ENCODE results near the gene EXOG. TPM values are rescaled to one million over a fixed set of nuclear protein-coding genes. Genes with fewer than 3 reads are reported as not detected.

The EXOG gene
- total RNA-seq, 1 experiment from 2014 or later, result 8.3 TPM

DNA sequence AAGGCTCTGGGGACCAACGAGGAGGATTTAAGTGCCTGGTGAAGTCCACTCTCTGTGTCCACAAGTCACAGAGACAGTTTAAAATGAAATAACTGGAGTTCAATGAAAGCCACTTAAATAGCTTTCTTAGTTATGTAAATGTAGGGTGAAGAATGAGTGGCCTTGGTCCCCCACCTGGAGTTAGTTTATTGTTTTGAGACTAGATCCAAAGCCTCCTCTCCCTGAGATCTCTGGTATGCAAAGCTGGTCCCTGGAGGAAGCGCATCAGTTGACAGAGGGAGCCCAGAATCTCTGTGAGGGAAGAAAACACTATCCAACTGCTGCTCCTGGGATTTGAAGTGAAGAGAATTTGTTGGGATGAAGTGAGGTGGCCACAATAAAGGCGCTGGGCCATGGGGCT, 40.5 kb downstream of the EXOG start:
- Histone ChIP-seq H3K4me3 (replicated peaks in 1 of 2; ENCODE audit: low read depth in 1 of 2, low read length in 2 of 2) (no peak overlapping the region), H3K9ac (ENCODE audit: low read length) (no peak overlapping the region), H3K27ac (ENCODE audit: low read depth, low read length) (no peak overlapping the region), H3K79me2 (ENCODE audit: insufficient read depth, low read length) (peaks cover 4% of the 10 kb centered on the region; the same call in 1 of the 2 replicates), H3K36me3 (ENCODE audit: control insufficient read depth in 1 of 2, insufficient read depth in 2 of 2, low read length in 2 of 2) (no peaks in the 10 kb centered on the region), H3K9me3 (ENCODE audit: control insufficient read depth in 1 of 2, insufficient read depth in 1 of 2, low read depth in 1 of 2, low read length in 2 of 2) (no peaks in the 10 kb centered on the region), H3K4me1 (ENCODE audit: control insufficient read depth in 1 of 2, insufficient read depth in 2 of 2, low read length in 2 of 2) (no peaks in the 10 kb centered on the region), H3K4me2 (ENCODE audit: low read length) (no peak overlapping the region), H2AFZ (ENCODE audit: low read depth, low read length, poor library complexity, severe bottlenecking) (no peak overlapping the region), H4K20me1 (ENCODE audit: insufficient read depth) (no peaks in the 10 kb centered on the region), H3K9me2 (ENCODE audit: insufficient read depth) (no peaks in the 10 kb centered on the region), H3K27me3 (ENCODE audit: insufficient read depth, low read length) (no peaks in the 10 kb centered on the region)
- no peak for DNase-seq (ENCODE audit: low read depth, low spot score)
- CTCF ChIA-PET, result interaction anchor here (2.7 kb wide), 1 partner anchor 15 kb away, joined by 8 read pairs; no protein-coding TSS in a partner anchor
- TF ChIP-seq, protein P1, sequence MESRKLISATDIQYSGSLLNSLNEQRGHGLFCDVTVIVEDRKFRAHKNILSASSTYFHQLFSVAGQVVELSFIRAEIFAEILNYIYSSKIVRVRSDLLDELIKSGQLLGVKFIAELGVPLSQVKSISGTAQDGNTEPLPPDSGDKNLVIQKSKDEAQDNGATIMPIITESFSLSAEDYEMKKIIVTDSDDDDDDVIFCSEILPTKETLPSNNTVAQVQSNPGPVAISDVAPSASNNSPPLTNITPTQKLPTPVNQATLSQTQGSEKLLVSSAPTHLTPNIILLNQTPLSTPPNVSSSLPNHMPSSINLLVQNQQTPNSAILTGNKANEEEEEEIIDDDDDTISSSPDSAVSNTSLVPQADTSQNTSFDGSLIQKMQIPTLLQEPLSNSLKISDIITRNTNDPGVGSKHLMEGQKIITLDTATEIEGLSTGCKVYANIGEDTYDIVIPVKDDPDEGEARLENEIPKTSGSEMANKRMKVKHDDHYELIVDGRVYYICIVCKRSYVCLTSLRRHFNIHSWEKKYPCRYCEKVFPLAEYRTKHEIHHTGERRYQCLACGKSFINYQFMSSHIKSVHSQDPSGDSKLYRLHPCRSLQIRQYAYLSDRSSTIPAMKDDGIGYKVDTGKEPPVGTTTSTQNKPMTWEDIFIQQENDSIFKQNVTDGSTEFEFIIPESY (IDR thresholded peaks at IDR 0.05; ENCODE audit: extremely low read depth, insufficient replicate concordance, low read length), result no peak
- TF ChIP-seq, protein P2, sequence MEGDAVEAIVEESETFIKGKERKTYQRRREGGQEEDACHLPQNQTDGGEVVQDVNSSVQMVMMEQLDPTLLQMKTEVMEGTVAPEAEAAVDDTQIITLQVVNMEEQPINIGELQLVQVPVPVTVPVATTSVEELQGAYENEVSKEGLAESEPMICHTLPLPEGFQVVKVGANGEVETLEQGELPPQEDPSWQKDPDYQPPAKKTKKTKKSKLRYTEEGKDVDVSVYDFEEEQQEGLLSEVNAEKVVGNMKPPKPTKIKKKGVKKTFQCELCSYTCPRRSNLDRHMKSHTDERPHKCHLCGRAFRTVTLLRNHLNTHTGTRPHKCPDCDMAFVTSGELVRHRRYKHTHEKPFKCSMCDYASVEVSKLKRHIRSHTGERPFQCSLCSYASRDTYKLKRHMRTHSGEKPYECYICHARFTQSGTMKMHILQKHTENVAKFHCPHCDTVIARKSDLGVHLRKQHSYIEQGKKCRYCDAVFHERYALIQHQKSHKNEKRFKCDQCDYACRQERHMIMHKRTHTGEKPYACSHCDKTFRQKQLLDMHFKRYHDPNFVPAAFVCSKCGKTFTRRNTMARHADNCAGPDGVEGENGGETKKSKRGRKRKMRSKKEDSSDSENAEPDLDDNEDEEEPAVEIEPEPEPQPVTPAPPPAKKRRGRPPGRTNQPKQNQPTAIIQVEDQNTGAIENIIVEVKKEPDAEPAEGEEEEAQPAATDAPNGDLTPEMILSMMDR (IDR thresholded peaks at IDR 0.05 in 2 of 3, conservative IDR thresholded peaks at IDR 0.05 in 1 of 3; ENCODE audit: borderline replicate concordance in 1 of 3, insufficient read depth in 1 of 3, low read depth in 2 of 3, low read length in 2 of 3), result no peak
- TF ChIP-seq CBX3 (IDR thresholded peaks at IDR 0.05; ENCODE audit: low read depth) (no peak), POLR2A (IDR thresholded peaks at IDR 0.05; ENCODE audit: borderline replicate concordance, extremely low read depth, insufficient read depth, insufficient read length) (no peak), YY1 (IDR thresholded peaks at IDR 0.05; ENCODE audit: extremely low read depth, insufficient replicate concordance, low read depth, low read length) (no peak), EZH2 (IDR thresholded peaks at IDR 0.05) (no peak), TCF7L2 (IDR thresholded peaks at IDR 0.05; ENCODE audit: borderline replicate concordance, extremely low read depth, insufficient read depth, insufficient read length) (no peak), ZFX (IDR thresholded peaks at IDR 0.05) (no peak), EGR1 (IDR thresholded peaks at IDR 0.05; ENCODE audit: low read depth) (no peak), ELF1 (IDR thresholded peaks at IDR 0.05; ENCODE audit: borderline replicate concordance, low read depth) (no peak), RAD21 (IDR thresholded peaks at IDR 0.05; ENCODE audit: low read depth) (no peak), EZH2phosphoT487 (IDR thresholded peaks at IDR 0.05; ENCODE audit: borderline replicate concordance) (no peak), SIN3A (IDR thresholded peaks at IDR 0.05; ENCODE audit: low read depth) (no peak), JUND (IDR thresholded peaks at IDR 0.05) (no peak), SP1 (IDR thresholded peaks at IDR 0.05; ENCODE audit: low read depth) (no peak), CEBPB (IDR thresholded peaks at IDR 0.05; ENCODE audit: low read depth) (no peak)
- TF ChIP-seq, protein P3, sequence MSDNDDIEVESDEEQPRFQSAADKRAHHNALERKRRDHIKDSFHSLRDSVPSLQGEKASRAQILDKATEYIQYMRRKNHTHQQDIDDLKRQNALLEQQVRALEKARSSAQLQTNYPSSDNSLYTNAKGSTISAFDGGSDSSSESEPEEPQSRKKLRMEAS (IDR thresholded peaks at IDR 0.05), result no peak
- TF ChIP-seq, protein P4, sequence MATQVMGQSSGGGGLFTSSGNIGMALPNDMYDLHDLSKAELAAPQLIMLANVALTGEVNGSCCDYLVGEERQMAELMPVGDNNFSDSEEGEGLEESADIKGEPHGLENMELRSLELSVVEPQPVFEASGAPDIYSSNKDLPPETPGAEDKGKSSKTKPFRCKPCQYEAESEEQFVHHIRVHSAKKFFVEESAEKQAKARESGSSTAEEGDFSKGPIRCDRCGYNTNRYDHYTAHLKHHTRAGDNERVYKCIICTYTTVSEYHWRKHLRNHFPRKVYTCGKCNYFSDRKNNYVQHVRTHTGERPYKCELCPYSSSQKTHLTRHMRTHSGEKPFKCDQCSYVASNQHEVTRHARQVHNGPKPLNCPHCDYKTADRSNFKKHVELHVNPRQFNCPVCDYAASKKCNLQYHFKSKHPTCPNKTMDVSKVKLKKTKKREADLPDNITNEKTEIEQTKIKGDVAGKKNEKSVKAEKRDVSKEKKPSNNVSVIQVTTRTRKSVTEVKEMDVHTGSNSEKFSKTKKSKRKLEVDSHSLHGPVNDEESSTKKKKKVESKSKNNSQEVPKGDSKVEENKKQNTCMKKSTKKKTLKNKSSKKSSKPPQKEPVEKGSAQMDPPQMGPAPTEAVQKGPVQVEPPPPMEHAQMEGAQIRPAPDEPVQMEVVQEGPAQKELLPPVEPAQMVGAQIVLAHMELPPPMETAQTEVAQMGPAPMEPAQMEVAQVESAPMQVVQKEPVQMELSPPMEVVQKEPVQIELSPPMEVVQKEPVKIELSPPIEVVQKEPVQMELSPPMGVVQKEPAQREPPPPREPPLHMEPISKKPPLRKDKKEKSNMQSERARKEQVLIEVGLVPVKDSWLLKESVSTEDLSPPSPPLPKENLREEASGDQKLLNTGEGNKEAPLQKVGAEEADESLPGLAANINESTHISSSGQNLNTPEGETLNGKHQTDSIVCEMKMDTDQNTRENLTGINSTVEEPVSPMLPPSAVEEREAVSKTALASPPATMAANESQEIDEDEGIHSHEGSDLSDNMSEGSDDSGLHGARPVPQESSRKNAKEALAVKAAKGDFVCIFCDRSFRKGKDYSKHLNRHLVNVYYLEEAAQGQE (IDR thresholded peaks at IDR 0.05; ENCODE audit: low read depth), result no peak
- ATAC-seq, result no peak
- no TSS peak for BruUV-seq (replicated peaks)
- RAD21 ChIA-PET (ENCODE audit: low non-redundant PET in 1 of 2, low total read pairs in 2 of 2, uncharacterized antibody in 2 of 2, unreplicated experiment in 2 of 2), result no interaction called here
- POLR2A ChIA-PET, result no interaction called here
- intact Hi-C loops (cut with micrococcal nuclease), result no loop called here
